Measurements from ENCODE around the gene CABYR.
"Not testable (repeated sequence)": the region's sequence is repeated elsewhere in the genome, so short reads cannot be mapped to it uniquely, and the experiment has no call there.

The CABYR gene

GRCh38 chr18:24128700-24129099 lies 10.2 kb upstream of the CABYR start:
- DNase-seq (ENCODE audit: low spot score), result no peak

- DNase-seq (ENCODE audit: low spot score), result no peak
These were observed 8.4 kb upstream of the CABYR start for GRCh38 chr18:24130494-24130893.

GRCh38 chr18:24136967-24137373 lies 1.9 kb upstream of the CABYR start:
- no peak for DNase-seq (ENCODE audit: low spot score)

GRCh38 chr18:24138409-24138788 lies 463 bp upstream of the CABYR start:
- no peak for DNase-seq (ENCODE audit: low spot score)

GRCh38 chr18:24140697-24141096 lies 1.8 kb downstream of the CABYR start:
- DNase-seq (ENCODE audit: low spot score), result no peak

GRCh38 chr18:24142376-24142775 lies 3.5 kb downstream of the CABYR start:
- DNase-seq (ENCODE audit: low spot score), result no peak

- not testable (repeated sequence) for DNase-seq (ENCODE audit: low spot score)
These were observed 10.7 kb downstream of the CABYR start for GRCh38 chr18:24149591-24149990.

GRCh38 chr18:24153397-24153796 lies 14.5 kb downstream of the CABYR start:
- DNase-seq (ENCODE audit: low spot score), result no peak

- DNase-seq (ENCODE audit: low spot score), result no peak
These were observed 19.0 kb downstream of the CABYR start for GRCh38 chr18:24157855-24158254.

- DNase-seq (ENCODE audit: low spot score), result no peak
These were observed 21.2 kb downstream of the CABYR start for GRCh38 chr18:24160086-24160485.

GRCh38 chr18:24161304-24161703 lies 22.4 kb downstream of the CABYR start:
- DNase-seq (ENCODE audit: low spot score), result no peak

GRCh38 chr18:24168496-24168895 lies 29.6 kb downstream of the CABYR start:
- DNase-seq (ENCODE audit: low spot score), result no peak

- no peak for DNase-seq (ENCODE audit: low spot score)
These were observed 31.5 kb downstream of the CABYR start for GRCh38 chr18:24170360-24170759.

GRCh38 chr18:24173997-24174396 lies 35.1 kb downstream of the CABYR start:
- no peak for DNase-seq (ENCODE audit: low spot score)

- peak; percentile 78 for DNase-seq (ENCODE audit: low spot score)
These were observed 38.0 kb downstream of the CABYR start for GRCh38 chr18:24176727-24177416.

GRCh38 chr18:24177499-24178133 lies 38.8 kb downstream of the CABYR start:
- DNase-seq (ENCODE audit: low spot score), result no peak

- DNase-seq (ENCODE audit: low spot score), result no peak
These were observed 41.2 kb downstream of the CABYR start for GRCh38 chr18:24180048-24180447.

GRCh38 chr18:24181806-24182205 lies 42.9 kb downstream of the CABYR start:
- DNase-seq (ENCODE audit: low spot score), result no peak

- DNase-seq (ENCODE audit: low spot score), result no peak
These were observed 46.9 kb downstream of the CABYR start for GRCh38 chr18:24185805-24186204.

- no peak for DNase-seq (ENCODE audit: low spot score)
These were observed 48.2 kb downstream of the CABYR start for GRCh38 chr18:24187049-24187448.

GRCh38 chr18:24187689-24188088 lies 48.8 kb downstream of the CABYR start:
- no peak for DNase-seq (ENCODE audit: low spot score)

GRCh38 chr18:24188120-24188519 lies 49.3 kb downstream of the CABYR start:
- DNase-seq (ENCODE audit: low spot score), result no peak

- no peak for DNase-seq (ENCODE audit: low spot score)
These were observed 50.2 kb downstream of the CABYR start for GRCh38 chr18:24189007-24189528.

Measured in iPS-NIHi11 (cell line).